GM13976 (cell line): Measurements from ENCODE around the gene NKAIN2.

ENCODE experiments used
- DNase-seq: peaks from one replicate; pipeline ENCODE4 v3.0.0; 2012; ENCODE audit warnings: low spot score
- CTCF ChIP-seq: IDR thresholded peaks from 2 replicates; pipeline ENCODE4 v1.5.1; 2012; ENCODE audit warnings: borderline replicate concordance, mild to moderate bottlenecking; ENCODE audit not compliant: insufficient read depth; ENCODE audit errors: extremely low read depth, missing control alignments, control extremely low read depth
- in situ Hi-C: fragments of 300-500 bp; cut with MboI; formaldehyde crosslinking; loops from one replicate; pipeline ENCODE4 v1.12.0; 2022; ENCODE audit warnings: low sequenced_read_pairs, mixed read lengths, inconsistent platforms; ENCODE audit not compliant: unreplicated experiment

NKAIN2 gene

GRCh38 chr6:124655866-124656265, 852.2 kb downstream of the NKAIN2 start:
- no peak for DNase-seq
- no peak for TF ChIP-seq CTCF
- in situ Hi-C loops = no loop called here

DNA sequence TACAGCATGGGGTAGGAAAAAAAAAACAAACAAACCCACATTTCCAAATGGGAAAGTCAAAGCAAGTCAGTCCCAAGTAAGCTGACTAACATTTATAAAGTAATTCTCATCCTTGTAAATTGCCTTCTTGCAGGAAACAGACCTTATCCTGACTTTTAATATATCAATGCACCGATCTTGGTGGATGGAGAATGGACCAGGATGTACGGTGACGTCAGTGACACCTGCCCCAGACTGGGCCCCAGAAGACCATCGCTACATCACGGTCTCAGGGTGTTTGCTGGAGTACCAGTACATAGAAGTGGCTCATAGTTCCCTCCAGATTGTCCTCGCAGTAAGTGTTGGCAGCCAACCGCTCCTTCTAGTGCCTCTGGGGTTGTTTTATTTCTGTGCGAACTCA, 854.4 kb downstream of the NKAIN2 start:
- TF ChIP-seq CTCF = no peak
- DNase-seq = no peak
- in situ Hi-C loops = no loop called here

- in situ Hi-C loops = no loop called here
- no peak for TF ChIP-seq CTCF
- no peak for DNase-seq
These were observed 855.8 kb downstream of the NKAIN2 start for GRCh38 chr6:124659427-124659826.

GRCh38 chr6:124660185-124660584, 856.5 kb downstream of the NKAIN2 start:
- DNase-seq = no peak
- in situ Hi-C loops = no loop called here
- TF ChIP-seq CTCF = no peak

DNA sequence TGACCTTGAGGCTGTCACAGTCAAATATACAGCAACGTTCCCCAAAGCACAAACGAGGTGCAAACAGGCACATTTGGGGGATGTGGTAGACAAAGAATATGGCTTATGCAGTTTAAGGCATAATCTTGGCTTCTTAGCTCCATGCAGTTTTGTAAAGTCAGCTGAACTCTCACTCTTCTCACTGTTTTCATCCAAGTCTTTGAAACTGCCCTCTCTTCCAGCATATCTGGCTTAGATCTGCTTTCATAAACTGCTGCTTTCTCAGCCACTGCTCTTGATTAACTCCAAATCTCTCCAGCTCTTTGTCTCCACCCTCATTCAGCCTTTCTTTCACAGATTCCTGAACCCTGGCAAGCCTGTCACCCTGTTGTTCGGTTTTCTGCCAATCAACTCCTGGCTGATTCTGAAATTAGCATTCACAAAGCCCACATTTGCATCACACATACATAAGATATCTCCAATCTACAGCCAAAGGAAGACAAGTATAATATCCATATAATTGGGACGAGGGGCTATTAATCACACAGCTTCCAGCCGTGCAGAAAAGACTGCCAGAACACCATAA, 857.5 kb downstream of the NKAIN2 start:
- no peak for DNase-seq
- in situ Hi-C loops = no loop called here
- no peak for TF ChIP-seq CTCF

DNA sequence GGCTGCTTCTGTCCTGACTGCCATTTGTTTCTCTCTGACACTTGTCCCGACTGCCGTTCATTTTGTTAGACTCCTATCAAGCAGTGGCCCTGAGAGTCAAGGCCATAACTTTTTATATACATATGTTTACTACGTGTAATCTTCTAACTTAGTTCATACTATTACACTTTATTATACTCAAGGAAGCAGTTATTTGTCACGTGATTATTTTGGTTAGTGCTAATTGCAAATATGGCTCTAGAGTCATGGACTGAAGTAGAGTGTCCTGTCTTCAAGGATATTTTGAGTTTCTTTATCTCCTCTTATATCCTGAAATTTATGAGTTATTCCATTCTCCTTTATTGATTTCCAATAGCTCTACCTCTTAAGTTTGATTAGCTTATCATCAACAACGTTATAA, 864.4 kb downstream of the NKAIN2 start:
- TF ChIP-seq CTCF = no peak
- no peak for DNase-seq
- in situ Hi-C loops = no loop called here
